Calu3 (cell line): ENCODE results near the gene SIL1. TPM values are rescaled to one million over a fixed set of nuclear protein-coding genes. Genes with fewer than 3 reads are reported as not detected.
"Not testable (repeated sequence)": the region's sequence is repeated elsewhere in the genome, so short reads cannot be mapped to it uniquely, and the experiment has no call there.

Experiments used
- BruUV-seq: library from RNA; stranded (reverse); fragments of 400-500 nt; replicated peaks from 2 replicates; lab custom pipeline; 2021; lab: Mats Ljungman, UMichigan
- CTCF ChIA-PET: fragments of 300-600 bp; sonication (Branson Sonifier 250); formaldehyde crosslinking; loops from one replicate; lab custom pipeline; 2022; ENCODE audit warnings: antibody characterized with exemption; lab: Charles Lee
- DNase-seq: peaks from one replicate; pipeline ENCODE4 v3.0.0; 2022
- H3K27ac Mint-ChIP-seq: one replicate; pipeline ENCODE4 v1.8.0; 2022; ENCODE audit warnings: mixed read lengths; ENCODE audit not compliant: unreplicated experiment
- H3K27me3 Mint-ChIP-seq: one replicate; pipeline ENCODE4 v1.8.0; 2022; ENCODE audit warnings: mixed read lengths; ENCODE audit not compliant: unreplicated experiment
- H3K36me3 Mint-ChIP-seq: one replicate; pipeline ENCODE4 v1.8.0; 2022; ENCODE audit warnings: mild to moderate bottlenecking, moderate library complexity, mixed read lengths; ENCODE audit not compliant: insufficient read depth, unreplicated experiment
- H3K4me1 Mint-ChIP-seq: one replicate; pipeline ENCODE4 v1.8.0; 2022; ENCODE audit warnings: mild to moderate bottlenecking, low read depth, mixed read lengths; ENCODE audit not compliant: unreplicated experiment
- H3K4me3 Mint-ChIP-seq: one replicate; pipeline ENCODE4 v1.8.0; 2022; ENCODE audit warnings: mild to moderate bottlenecking, low read depth, moderate library complexity, mixed read lengths; ENCODE audit not compliant: unreplicated experiment
- H3K9me3 Mint-ChIP-seq: one replicate; pipeline ENCODE4 v1.8.0; 2022; ENCODE audit warnings: low read depth, mixed read lengths; ENCODE audit not compliant: unreplicated experiment
- intact Hi-C: fragments of 100-400 bp; cut with micrococcal nuclease; formaldehyde crosslinking; loops from one replicate; pipeline ENCODE4 v1.10.0; 2022; ENCODE audit not compliant: unreplicated experiment
- total RNA-seq: library from RNA; stranded (reverse); gene quantifications from 2 replicates; pipeline ENCODE4 v1.2.3, GENCODE V29; 2022
- TF ChIP-seq, protein P1 (sequence below): fragments of 200-600 bp; IDR thresholded peaks from one replicate; pipeline ENCODE4 v1.8.0; 2022; ENCODE audit warnings: antibody characterized with exemption; ENCODE audit not compliant: unreplicated experiment

The SIL1 gene
- total RNA-seq, 1 experiment from 2014 or later: 45.8 TPM

DNA sequence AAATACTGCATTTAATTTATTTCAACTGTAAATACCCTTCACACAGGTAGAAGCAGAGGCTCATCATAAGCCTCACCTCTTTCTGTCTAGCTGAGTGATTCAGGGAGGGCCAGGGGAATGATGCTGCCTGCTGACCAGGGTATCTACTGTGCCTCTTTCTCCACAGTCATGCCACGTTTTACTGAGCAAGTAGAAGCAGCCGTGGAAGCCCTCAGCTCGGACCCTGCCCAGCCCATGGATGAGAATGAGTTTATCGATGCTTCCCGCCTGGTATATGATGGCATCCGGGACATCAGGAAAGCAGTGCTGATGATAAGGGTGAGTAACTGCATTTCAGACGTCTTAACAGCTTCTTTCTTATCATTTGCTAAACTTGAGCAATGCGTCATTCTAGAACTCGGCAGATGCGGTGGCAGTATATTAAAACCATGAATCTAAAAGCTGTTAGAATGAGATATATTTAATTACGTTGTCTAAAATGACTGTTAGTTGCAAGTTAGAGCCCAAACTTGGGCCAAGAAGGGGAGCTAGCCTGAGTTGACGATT is 273.0 kb downstream of the SIL1 start:
- H3K4me1 Mint-ChIP-seq: peaks cover 39% of the 10 kb centered on the region
- BruUV-seq: no TSS peak

DNA sequence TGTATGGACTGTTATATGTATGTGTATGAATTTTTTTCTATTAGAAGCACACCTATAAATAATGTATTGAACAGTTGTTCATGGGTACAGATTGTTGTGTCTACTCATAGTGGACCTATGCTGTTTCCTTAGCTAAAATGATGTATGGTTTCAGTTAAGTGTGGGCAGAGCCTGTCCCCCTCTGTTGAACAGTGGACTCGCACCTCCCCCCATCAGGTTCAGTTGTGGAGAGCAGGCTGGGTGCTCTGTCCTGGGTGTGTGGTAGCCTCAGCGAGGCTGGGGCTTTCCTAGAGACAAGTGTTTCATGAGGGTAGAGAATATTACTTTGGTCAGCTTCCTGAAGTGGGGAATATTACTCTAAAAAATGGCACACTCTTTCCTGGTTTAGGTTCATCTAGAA is 275.7 kb downstream of the SIL1 start:
- Mint-ChIP-seq H3K27me3 (no peaks in the 10 kb centered on the region), H3K9me3 (no peaks in the 10 kb centered on the region), H3K4me3 (no peak overlapping the region), H3K4me1 (peaks cover 16% of the 10 kb centered on the region), H3K27ac (no peak overlapping the region), H3K36me3 (peaks cover 83% of the 10 kb centered on the region)
- no peak for DNase-seq
- TF ChIP-seq, protein P1, sequence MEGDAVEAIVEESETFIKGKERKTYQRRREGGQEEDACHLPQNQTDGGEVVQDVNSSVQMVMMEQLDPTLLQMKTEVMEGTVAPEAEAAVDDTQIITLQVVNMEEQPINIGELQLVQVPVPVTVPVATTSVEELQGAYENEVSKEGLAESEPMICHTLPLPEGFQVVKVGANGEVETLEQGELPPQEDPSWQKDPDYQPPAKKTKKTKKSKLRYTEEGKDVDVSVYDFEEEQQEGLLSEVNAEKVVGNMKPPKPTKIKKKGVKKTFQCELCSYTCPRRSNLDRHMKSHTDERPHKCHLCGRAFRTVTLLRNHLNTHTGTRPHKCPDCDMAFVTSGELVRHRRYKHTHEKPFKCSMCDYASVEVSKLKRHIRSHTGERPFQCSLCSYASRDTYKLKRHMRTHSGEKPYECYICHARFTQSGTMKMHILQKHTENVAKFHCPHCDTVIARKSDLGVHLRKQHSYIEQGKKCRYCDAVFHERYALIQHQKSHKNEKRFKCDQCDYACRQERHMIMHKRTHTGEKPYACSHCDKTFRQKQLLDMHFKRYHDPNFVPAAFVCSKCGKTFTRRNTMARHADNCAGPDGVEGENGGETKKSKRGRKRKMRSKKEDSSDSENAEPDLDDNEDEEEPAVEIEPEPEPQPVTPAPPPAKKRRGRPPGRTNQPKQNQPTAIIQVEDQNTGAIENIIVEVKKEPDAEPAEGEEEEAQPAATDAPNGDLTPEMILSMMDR: no peak
- BruUV-seq: no TSS peak
- CTCF ChIA-PET: interaction anchor here (0.6 kb wide), 1 partner anchor 293 kb away, joined by 3 read pairs; no protein-coding TSS in a partner anchor
- intact Hi-C loops: loop anchor here (10.0 kb wide), 1 partner anchor 212 kb away; no protein-coding TSS in a partner anchor

More for the DNA sequence above, 273.0 kb downstream of the SIL1 start:
- CTCF ChIA-PET: no interaction called here
- H3K27ac Mint-ChIP-seq: no peak overlapping the region
- DNase-seq: no peak
- TF ChIP-seq, protein P1: no peak
- H3K9me3 Mint-ChIP-seq: no peaks in the 10 kb centered on the region
- no peaks in the 10 kb centered on the region for H3K27me3 Mint-ChIP-seq
- intact Hi-C loops: loop anchor here (10.0 kb wide), 1 partner anchor 210 kb away; no protein-coding TSS in a partner anchor
- H3K36me3 Mint-ChIP-seq: peaks cover 83% of the 10 kb centered on the region
- no peak overlapping the region for H3K4me3 Mint-ChIP-seq

DNA sequence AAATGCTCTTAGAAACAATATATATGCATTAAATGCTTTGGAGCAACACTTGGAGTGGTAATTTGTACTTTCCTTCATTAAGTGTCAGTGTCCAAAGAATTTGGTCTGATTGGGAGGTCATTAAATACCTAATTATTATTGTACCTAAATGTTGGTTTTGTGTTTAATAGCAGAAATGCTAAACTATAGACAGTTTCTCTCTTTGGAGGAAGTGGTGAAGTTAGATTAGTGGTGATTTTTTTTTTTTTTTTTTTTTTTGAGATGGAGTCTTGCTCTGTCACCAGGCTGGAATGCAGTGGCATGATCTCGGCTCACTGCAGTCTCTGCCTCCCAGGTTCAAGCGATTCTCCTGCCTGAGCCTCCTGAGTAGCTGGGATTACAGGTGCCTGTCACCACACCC is 276.8 kb downstream of the SIL1 start:
- H3K4me1 Mint-ChIP-seq, H3K4me3 Mint-ChIP-seq, H3K27ac Mint-ChIP-seq, H3K9me3 Mint-ChIP-seq, DNase-seq, H3K27me3 Mint-ChIP-seq, BruUV-seq: not testable (repeated sequence)
- intact Hi-C loops: loop anchor here (10.0 kb wide), 1 partner anchor 213 kb away; no protein-coding TSS in a partner anchor
- peaks cover 74% of the 10 kb centered on the region for H3K36me3 Mint-ChIP-seq
- CTCF ChIA-PET: interaction anchor here (0.7 kb wide), 1 partner anchor 21 kb away, joined by 5 read pairs; no protein-coding TSS in a partner anchor

DNA sequence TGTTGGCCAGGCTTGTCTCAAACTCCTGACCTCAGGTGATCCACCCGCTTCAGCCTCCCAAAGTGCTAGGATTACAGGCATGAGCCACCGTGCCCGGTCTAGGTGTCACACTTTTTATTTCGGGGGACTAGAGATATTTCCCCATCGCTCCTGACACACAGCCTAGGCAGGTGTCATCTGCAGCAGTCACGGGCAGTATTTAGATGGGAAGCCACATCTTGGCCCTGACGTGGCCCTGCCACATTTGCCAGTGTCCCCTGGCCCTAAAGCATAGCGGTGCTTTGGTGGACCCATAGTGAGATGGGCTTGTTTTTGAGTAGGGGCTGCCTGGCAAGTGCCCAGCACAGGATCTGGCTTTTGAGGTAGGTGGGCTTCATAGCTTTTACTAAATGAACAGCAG is 278.0 kb downstream of the SIL1 start:
- H3K9me3 Mint-ChIP-seq: no peaks in the 10 kb centered on the region
- CTCF ChIA-PET: interaction anchor here (0.6 to 0.7 kb wide), 2 partner anchors 146 to 198 kb away, joined by 5 to 7 read pairs; no protein-coding TSS in a partner anchor
- TF ChIP-seq, protein P1: no peak
- intact Hi-C loops: loop anchor here (10.0 kb wide), 1 partner anchor 215 kb away; no protein-coding TSS in a partner anchor
- peaks cover 74% of the 10 kb centered on the region for H3K36me3 Mint-ChIP-seq
- no TSS peak for BruUV-seq
- no peak overlapping the region for H3K27ac Mint-ChIP-seq
- no peak overlapping the region for H3K4me3 Mint-ChIP-seq
- no peaks in the 10 kb centered on the region for H3K27me3 Mint-ChIP-seq
- DNase-seq: no peak
- no peaks in the 10 kb centered on the region for H3K4me1 Mint-ChIP-seq

DNA sequence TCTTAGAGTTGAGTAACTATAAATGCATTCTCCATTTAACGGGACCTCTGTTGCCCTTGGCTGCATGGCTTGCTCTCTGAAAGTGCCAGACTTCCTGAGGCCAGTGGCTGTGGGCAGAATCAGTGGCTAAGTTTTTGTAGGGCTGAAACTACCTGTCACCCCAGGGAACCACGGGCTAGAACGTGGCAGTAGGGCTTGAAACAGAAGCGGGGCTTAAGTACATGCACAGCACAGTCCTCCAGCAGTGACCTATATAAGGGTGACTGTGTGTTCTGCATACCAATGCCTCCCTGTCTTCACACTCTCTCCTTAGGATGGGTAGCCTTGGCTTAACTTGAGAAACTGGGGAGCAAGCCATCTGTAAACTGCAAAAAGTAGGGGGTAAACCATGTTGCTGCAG is 279.5 kb downstream of the SIL1 start:
- CTCF ChIA-PET: no interaction called here
- intact Hi-C loops: loop anchor here (10.0 kb wide), 1 partner anchor 134 kb away; no protein-coding TSS in a partner anchor
- no peaks in the 10 kb centered on the region for H3K27me3 Mint-ChIP-seq
- no peak overlapping the region for H3K27ac Mint-ChIP-seq
- H3K9me3 Mint-ChIP-seq: no peaks in the 10 kb centered on the region
- peaks cover 60% of the 10 kb centered on the region for H3K36me3 Mint-ChIP-seq
- no peak overlapping the region for H3K4me3 Mint-ChIP-seq
- no peaks in the 10 kb centered on the region for H3K4me1 Mint-ChIP-seq
- BruUV-seq: no TSS peak
- DNase-seq: no peak
- TF ChIP-seq, protein P1: no peak
